K562 (cell line): ENCODE results near the gene ZDHHC14.

Source experiments
- CTCF ChIP-seq, 3 experiments: IDR thresholded peaks in 2 of 3; conservative IDR thresholded peaks in 1 of 3; 2 replicates each; pipeline ENCODE4 v1.5.1; 2011 to 2012; ENCODE audit warnings: low read length in 3 of 3, mild to moderate bottlenecking in 3 of 3, control low read depth in 2 of 3, improper control_type of control experiment in 1 of 3, inconsistent platforms in 1 of 3, low read depth in 1 of 3, mixed read lengths in 1 of 3, moderate library complexity in 1 of 3; ENCODE audit not compliant: insufficient read depth in 2 of 3
- JUN ChIP-seq, 2 experiments: sonication (generic) in 1 of 2; formaldehyde crosslinking in 1 of 2; IDR thresholded peaks; 2 replicates each; pipeline versions ENCODE4 v1.6.1 to v1.8.0; 2012 to 2022; ENCODE audit warnings: borderline replicate concordance in 2 of 2, mild to moderate bottlenecking in 2 of 2, improper control_type of control experiment in 1 of 2, low read depth in 1 of 2, low read length in 1 of 2, missing genetic modification reagents in 1 of 2
- MAX ChIP-seq: sonication (generic); formaldehyde crosslinking; IDR thresholded peaks from 2 replicates; pipeline ENCODE4 v1.9.0; 2022; ENCODE audit warnings: mild to moderate bottlenecking, missing genetic modification reagents
- MXI1 ChIP-seq: IDR thresholded peaks from 2 replicates; pipeline ENCODE4 v1.6.1; 2011; ENCODE audit warnings: low read depth, mild to moderate bottlenecking, improper control_type of control experiment, low read length
- POLR2AphosphoS5 ChIP-seq: IDR thresholded peaks from 2 replicates; pipeline ENCODE4 v1.6.1; 2011; ENCODE audit warnings: mild to moderate bottlenecking, low read depth, low read length, moderate library complexity; ENCODE audit not compliant: control insufficient read depth, insufficient read depth
- RB1 ChIP-seq: fragments of 450-650 bp; IDR thresholded peaks from 2 replicates; pipeline ENCODE4 v1.6.1; 2017; ENCODE audit warnings: low read depth, mild to moderate bottlenecking

- no peak for TF ChIP-seq POLR2AphosphoS5
- TF ChIP-seq MXI1 = no peak
- no peak for TF ChIP-seq JUN (IDR thresholded peaks at IDR 0.05; ENCODE audit: borderline replicate concordance, low read depth, low read length)
- no peak for TF ChIP-seq JUN (CRISPR knock-in tag; IDR thresholded peaks at IDR 0.05; ENCODE audit: borderline replicate concordance)
- no peak for TF ChIP-seq CTCF (IDR thresholded peaks at IDR 0.05 in 2 of 3, conservative IDR thresholded peaks at IDR 0.05 in 1 of 3; ENCODE audit: insufficient read depth in 2 of 3, low read depth in 1 of 3, low read length in 3 of 3)
- no peak for TF ChIP-seq MAX (CRISPR knock-in tag)
- no peak for TF ChIP-seq RB1
These were observed 116.6 kb downstream of the ZDHHC14 start for GRCh38 chr6:157497579-157497978.
